SK-N-MC (cell line): ENCODE data around the gene PTRHD1.
"Not testable (repeated sequence)": the region's sequence is repeated elsewhere in the genome, so short reads cannot be mapped to it uniquely, and the experiment has no call there.

Source experiments
- DNase-seq: peaks from one replicate; pipeline ENCODE4 v3.0.0-alpha.2; 2011; ENCODE audit warnings: low read depth, low spot score
- H3K27ac ChIP-seq: fragments of 200-600 bp; sonication (generic); 2 replicates; pipeline ENCODE4 v1.5.1; 2016; ENCODE audit warnings: mixed run types
- H3K36me3 ChIP-seq: fragments of 200-600 bp; sonication (generic); 2 replicates; pipeline ENCODE4 v1.6.1; 2017; ENCODE audit warnings: antibody characterized with exemption, low read length, mixed read lengths; ENCODE audit not compliant: insufficient read depth
- H3K4me3 ChIP-seq: fragments of 200-600 bp; sonication (generic); 2 replicates; pipeline ENCODE4 v1.5.1; 2016
- H3K9ac ChIP-seq: fragments of 200-600 bp; sonication (generic); 2 replicates; pipeline ENCODE4 v1.8.0; 2017; ENCODE audit warnings: mixed run types, mixed read lengths; ENCODE audit not compliant: insufficient read length
- H3K9me3 ChIP-seq: fragments of 200-600 bp; sonication (generic); 2 replicates; pipeline ENCODE4 v1.6.1; 2017; ENCODE audit warnings: low read depth, mild to moderate bottlenecking, antibody characterized with exemption, low read length, moderate library complexity, mixed read lengths
- EZH2 ChIP-seq: fragments of 200-600 bp; sonication (generic); IDR thresholded peaks from one replicate; pipeline ENCODE4 v1.6.1; 2017; ENCODE audit warnings: antibody characterized with exemption
- FOXP2 ChIP-seq: optimal IDR thresholded peaks from 2 replicates; pipeline ENCODE3; 2011; ENCODE audit warnings: mild to moderate bottlenecking, moderate library complexity; ENCODE audit not compliant: insufficient read depth; ENCODE audit errors: extremely low read length, control extremely low read depth
- POLR2AphosphoS5 ChIP-seq: IDR thresholded peaks from 2 replicates; pipeline ENCODE4 v1.6.1; 2012; ENCODE audit warnings: mild to moderate bottlenecking, low read depth, low read length, borderline replicate concordance

Gene PTRHD1

DNA sequence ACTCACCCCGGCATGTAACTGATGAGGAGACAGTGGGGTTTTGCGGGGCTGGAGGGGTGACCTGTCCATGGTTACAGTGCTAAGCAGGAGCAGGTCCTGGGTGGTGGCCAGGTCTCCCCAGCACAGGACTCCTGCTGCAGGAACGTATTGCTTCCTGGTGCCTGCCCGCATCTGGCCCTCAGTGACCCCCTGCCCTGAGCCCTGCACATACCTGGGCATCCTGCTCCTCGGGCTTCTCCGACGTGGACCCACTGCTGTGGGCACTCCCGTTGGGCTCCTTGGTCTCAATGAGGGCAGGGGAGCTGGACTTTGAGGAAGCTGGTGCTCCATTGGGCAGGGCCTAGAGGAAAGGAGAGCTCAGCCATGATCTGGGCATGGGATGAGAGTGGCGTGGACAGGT, 43.5 kb upstream of the PTRHD1 start:
- Histone ChIP-seq H3K9me3 (no peaks in the 10 kb centered on the region), H3K9ac (no peak overlapping the region), H3K27ac (no peak overlapping the region), H3K36me3 (no peaks in the 10 kb centered on the region; the same call in 1 of the 2 replicates), H3K4me3 (no peak overlapping the region)
- DNase-seq: no peak
- TF ChIP-seq FOXP2 (no peak), EZH2 (no peak), POLR2AphosphoS5 (no peak)

DNA sequence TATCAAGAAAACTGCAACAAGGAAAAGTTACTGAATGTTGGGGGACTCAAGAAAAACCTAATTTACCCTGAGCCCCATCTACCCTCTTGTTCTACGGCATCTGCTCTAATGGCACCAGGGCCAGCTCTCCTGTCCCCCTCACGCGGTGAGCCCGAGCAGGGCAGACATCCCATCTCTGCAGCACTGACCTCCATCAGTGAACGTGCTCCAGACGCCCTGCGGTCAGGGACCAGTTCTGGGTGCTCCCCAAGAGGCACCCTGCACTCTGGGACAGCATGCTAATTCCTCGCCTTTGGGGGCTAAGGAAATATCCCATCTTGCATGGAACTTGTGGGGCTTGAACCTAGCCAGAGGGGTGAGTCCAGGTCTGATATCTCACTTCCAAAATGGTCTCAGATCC, 43.0 kb upstream of the PTRHD1 start:
- H3K9ac ChIP-seq: no peak overlapping the region
- no peak for TF ChIP-seq FOXP2
- no peak for TF ChIP-seq EZH2
- no peak for TF ChIP-seq POLR2AphosphoS5

DNA sequence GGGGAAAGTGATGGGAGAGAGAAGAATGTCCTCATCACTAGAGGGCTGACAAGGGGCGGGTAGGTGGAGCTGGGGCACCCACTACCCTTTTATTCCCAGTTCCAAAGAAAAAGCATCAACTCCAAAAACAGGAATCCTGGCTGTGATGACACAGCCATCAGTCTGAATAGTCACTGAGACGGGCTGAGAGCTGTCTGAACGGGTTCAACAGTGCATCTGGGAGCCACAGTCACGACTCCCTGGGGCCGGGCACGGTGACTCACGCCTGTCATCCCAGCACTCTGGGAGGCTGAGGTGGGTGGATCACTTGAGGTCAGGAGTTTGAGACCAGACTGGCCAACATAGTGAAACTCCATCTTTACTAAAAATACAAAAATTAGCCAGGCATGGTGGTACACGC, 42.2 kb upstream of the PTRHD1 start:
- H3K36me3 ChIP-seq, H3K27ac ChIP-seq, H3K9ac ChIP-seq, DNase-seq, H3K4me3 ChIP-seq, H3K9me3 ChIP-seq: not testable (repeated sequence)

More for the DNA sequence above, 43.0 kb upstream of the PTRHD1 start:
- H3K27ac ChIP-seq: no peak overlapping the region
- H3K36me3 ChIP-seq: no peaks in the 10 kb centered on the region; the same call in 1 of the 2 replicates
- no peak overlapping the region for H3K4me3 ChIP-seq
- DNase-seq: no peak
- H3K9me3 ChIP-seq: no peaks in the 10 kb centered on the region

DNA sequence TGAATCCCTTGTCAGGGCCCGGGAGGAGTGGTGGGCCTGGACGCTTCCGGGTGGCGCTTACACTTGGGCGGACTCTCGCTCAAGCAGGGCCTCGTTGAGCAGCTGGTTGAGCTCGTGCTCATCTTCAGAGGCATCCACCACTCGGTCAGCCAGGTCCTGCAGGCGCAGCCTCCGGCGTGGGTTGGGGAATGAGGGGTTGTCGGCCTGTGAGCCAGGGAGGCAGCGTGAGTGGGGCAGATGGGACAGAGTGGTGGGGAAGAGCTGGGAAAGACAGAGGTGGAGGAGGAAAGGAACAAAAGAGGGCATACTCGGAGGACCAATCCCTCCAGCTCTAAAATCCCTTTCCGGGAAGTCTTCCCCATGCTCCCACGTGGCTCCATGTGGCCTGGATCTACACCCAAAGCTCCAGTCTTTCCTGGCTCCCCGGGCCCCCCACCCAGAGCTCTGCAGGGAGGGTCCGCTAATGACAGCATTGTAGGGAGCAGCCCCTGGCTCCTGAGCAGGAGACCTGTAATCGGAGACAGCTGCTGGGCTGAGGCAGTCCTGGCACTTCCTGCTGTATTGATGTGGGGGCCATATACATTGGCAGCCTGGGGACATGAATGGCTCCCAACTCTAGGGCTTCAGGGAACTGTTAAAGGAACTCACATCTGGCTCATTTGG, 41.7 kb upstream of the PTRHD1 start:
- TF ChIP-seq FOXP2 (no peak), EZH2 (no peak), POLR2AphosphoS5 (no peak)

DNA sequence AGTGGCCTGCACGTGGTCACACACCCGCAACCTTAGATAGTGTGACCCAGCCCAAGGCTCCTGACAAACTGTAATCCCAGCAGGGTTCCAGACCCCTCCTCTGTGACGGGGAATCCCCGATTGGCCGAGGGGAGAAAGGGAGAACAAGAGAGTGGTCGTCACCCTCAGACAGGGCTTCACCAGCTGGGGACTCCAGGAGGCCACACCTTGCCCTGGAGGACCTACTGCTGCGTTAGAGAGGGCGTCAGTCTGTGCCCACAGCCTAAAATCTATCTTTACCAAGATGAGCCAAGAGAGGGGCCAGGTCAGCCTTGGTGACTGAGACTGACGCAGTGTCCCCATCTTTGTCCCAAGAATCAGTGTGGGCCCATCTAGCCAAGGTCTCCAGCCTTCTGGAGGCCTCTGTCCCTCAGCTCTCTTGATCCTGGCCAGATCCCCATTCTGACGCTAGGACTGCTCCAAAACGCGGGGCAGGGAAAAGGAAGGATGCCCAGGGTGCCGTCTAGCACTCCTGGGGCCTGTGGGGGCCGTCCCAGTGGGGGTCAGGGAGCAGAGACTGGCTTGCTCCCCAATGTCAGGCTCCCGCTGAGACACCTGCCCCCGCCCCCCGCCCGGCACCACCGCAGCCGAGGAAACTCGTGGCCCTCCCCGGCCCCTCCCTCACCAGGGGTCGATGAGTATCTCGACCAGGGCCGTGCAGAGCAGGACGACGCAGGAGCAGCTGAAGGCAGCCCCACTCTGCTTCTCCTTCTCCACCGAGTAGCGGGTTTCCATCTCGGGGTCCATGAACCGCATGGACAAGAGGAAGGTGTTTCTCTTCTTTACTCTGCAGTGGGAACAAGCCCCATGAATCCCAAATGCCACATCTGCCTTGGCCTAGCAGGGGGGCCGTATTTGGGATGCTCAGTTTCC, 40.9 kb upstream of the PTRHD1 start:
- H3K9ac ChIP-seq: no peak overlapping the region
- DNase-seq: no peak
- no peak overlapping the region for H3K4me3 ChIP-seq
- TF ChIP-seq EZH2 (no peak), FOXP2 (no peak), POLR2AphosphoS5 (no peak)
- no peak overlapping the region for H3K27ac ChIP-seq
- no peaks in the 10 kb centered on the region; the same call in 1 of the 2 replicates for H3K36me3 ChIP-seq
- H3K9me3 ChIP-seq: no peaks in the 10 kb centered on the region

More for the DNA sequence above, 41.7 kb upstream of the PTRHD1 start:
- H3K9ac ChIP-seq: no peak overlapping the region
- no peak overlapping the region for H3K4me3 ChIP-seq
- H3K27ac ChIP-seq: no peak overlapping the region
- no peaks in the 10 kb centered on the region; the same call in 1 of the 2 replicates for H3K36me3 ChIP-seq
- no peaks in the 10 kb centered on the region for H3K9me3 ChIP-seq
- DNase-seq: no peak

DNA sequence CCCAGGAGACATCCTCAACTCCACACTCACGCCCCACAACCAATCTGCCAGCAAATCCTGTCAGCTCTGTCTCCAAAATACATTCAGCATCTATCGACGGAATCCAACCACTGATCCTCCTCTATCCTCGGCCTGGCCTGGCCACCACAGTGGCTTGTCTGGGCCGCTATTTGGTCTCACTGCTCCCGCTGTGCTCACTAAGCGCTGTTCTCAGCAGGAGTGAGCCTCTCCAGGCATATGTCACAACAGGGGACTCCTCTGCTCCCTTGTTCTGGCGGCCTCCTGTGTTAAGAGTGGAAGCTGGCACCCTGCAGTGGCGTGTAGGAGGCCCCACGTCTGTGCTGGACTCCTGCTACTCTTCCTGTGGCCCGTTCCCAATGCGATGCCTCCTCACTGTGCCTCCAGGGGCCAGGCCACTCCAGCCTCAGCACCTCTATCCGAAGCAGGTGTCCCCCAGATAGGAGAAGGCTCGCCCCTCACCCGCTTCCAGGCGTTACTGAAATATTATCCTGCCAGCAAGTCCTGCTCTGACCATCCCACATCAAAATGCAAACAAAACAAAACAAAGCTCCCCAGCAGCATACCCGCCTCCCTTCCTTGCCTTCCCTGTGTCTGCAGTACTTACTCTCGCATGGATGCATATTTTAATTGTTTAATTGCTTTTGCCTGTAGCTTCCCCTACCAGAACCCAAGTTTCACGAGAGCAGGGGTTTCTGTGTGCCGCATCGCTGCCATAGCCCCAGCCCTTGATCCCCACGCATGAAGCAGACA, 39.9 kb upstream of the PTRHD1 start:
- H3K9me3 ChIP-seq: no peaks in the 10 kb centered on the region
- H3K4me3 ChIP-seq: no peak overlapping the region
- H3K9ac ChIP-seq: no peak overlapping the region
- TF ChIP-seq POLR2AphosphoS5: no peak
- no peak for TF ChIP-seq EZH2
- TF ChIP-seq FOXP2: no peak
- no peak overlapping the region for H3K27ac ChIP-seq
- H3K36me3 ChIP-seq: no peaks in the 10 kb centered on the region; the same call in 1 of the 2 replicates
- DNase-seq: no peak

DNA sequence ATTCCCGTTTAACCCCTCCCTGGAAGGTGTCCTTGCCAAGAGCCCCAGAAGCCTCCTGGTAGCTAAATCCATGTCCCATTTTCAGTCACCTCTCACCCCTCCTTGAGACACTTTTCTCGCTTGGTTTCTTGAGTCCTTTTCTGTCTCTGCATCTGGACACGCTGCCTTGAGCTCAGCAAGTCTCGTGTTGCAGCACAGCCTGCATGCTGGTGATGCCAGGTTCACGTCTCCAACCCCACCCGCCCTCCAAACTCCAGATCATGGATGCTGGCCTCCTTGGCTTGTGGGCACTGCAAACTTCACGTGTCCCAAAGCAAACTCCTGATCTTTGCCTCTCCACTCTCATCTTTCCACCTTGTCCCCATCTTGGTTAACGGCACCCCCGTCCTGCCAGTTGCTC, 39.3 kb upstream of the PTRHD1 start:
- Histone ChIP-seq H3K36me3 (no peaks in the 10 kb centered on the region; the same call in 1 of the 2 replicates), H3K9me3 (no peaks in the 10 kb centered on the region), H3K27ac (no peak overlapping the region), H3K9ac (no peak overlapping the region), H3K4me3 (no peak overlapping the region)
- TF ChIP-seq FOXP2 (no peak), POLR2AphosphoS5 (no peak), EZH2 (no peak)
- DNase-seq: no peak

DNA sequence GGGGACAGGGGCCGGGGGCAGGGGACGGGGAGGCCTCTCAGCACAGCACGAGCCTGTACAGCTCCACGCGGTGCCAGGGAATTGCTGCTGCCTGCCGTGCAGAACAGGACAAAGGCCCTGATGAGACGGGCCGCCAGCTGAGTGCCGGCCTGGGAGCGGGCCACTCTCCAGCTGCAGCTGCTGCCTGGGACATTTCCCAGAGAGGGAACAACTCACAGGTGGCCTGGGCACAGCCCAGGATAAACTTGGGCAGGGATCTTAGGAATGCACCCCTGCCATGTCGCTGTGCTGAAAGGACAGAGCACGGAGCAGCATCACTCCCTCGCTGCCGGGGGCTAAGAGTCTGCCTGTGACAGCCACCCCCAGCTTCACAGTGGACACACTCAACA, 38.9 kb upstream of the PTRHD1 start:
- no peak for DNase-seq
- TF ChIP-seq FOXP2 (no peak), EZH2 (no peak), POLR2AphosphoS5 (no peak)
- no peak overlapping the region for H3K4me3 ChIP-seq
- no peaks in the 10 kb centered on the region; the same call in 1 of the 2 replicates for H3K36me3 ChIP-seq
- H3K9ac ChIP-seq: no peak overlapping the region
- H3K27ac ChIP-seq: no peak overlapping the region
- no peaks in the 10 kb centered on the region for H3K9me3 ChIP-seq
